HPDE6-E6E7 (cell line): Measurements from ENCODE around the gene AGBL3.

Experiments used
- DNase-seq: peaks from one replicate; pipeline ENCODE4 v3.0.0; 2011; ENCODE audit warnings: missing footprints; ENCODE audit errors: extremely low spot score

Gene AGBL3

GRCh38 chr7:135147341-135147898, 161.1 kb downstream of the AGBL3 start:
- DNase-seq: no peak

GRCh38 chr7:135147899-135148721, 161.8 kb downstream of the AGBL3 start, which contains the start of gene TMEM140:
TMEM140 (plus strand) TSS chr7:135148072; CDS start chr7:135164442, 16,370 bp downstream.
- DNase-seq: peak; percentile 31

- no peak for DNase-seq
These were observed 163.9 kb downstream of the AGBL3 start for GRCh38 chr7:135150072-135150782.

- DNase-seq: no peak
These were observed 164.8 kb downstream of the AGBL3 start for GRCh38 chr7:135151132-135151531.

- DNase-seq: no peak
These were observed 165.2 kb downstream of the AGBL3 start for GRCh38 chr7:135151533-135151932.

GRCh38 chr7:135152442-135152841, 166.1 kb downstream of the AGBL3 start:
- no peak for DNase-seq

- no peak for DNase-seq
These were observed 168.4 kb downstream of the AGBL3 start for GRCh38 chr7:135154734-135155133.

- DNase-seq: no peak
These were observed 170.0 kb downstream of the AGBL3 start for GRCh38 chr7:135156290-135156689.

- no peak for DNase-seq
These were observed 171.9 kb downstream of the AGBL3 start for GRCh38 chr7:135158141-135158655.

- DNase-seq: no peak
These were observed 172.6 kb downstream of the AGBL3 start for GRCh38 chr7:135158874-135159273.

GRCh38 chr7:135159359-135160085, 173.2 kb downstream of the AGBL3 start:
- DNase-seq: no peak

GRCh38 chr7:135160098-135160857, 174.0 kb downstream of the AGBL3 start:
- no peak for DNase-seq

GRCh38 chr7:135160858-135161653, 174.7 kb downstream of the AGBL3 start:
- no peak for DNase-seq

- no peak for DNase-seq
These were observed 175.4 kb downstream of the AGBL3 start for GRCh38 chr7:135161669-135162068.

- DNase-seq: no peak
These were observed 176.2 kb downstream of the AGBL3 start for GRCh38 chr7:135162382-135163001.

GRCh38 chr7:135164357-135165061, 178.2 kb downstream of the AGBL3 start:
- no peak for DNase-seq

- DNase-seq: no peak
These were observed 179.6 kb downstream of the AGBL3 start for GRCh38 chr7:135165862-135166261.

- DNase-seq: no peak
These were observed 180.2 kb downstream of the AGBL3 start for GRCh38 chr7:135166338-135166990.
